Measurements from ENCODE around the gene DYNC2H1.
"Not testable (repeated sequence)": the region's sequence is repeated elsewhere in the genome, so short reads cannot be mapped to it uniquely, and the experiment has no call there.

DYNC2H1 gene

DNA sequence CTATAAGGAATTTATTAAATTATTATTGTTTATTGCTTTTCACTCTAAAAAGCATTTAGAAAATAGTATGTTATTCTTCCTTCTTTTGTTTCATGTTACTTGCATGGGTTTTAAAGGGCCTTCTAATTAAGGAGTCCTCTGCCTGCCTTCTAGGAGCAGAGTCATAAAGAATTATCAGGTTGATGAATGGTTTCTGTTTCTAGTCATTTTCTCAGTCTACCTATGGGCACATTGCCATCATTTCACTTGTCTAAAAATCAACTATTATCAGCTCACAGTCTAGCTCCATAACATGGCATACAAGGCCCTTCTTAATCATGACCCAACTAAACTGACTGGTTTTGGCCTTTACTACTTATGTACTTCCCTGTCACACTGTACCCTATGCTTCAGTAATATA, 16.2 kb downstream of the DYNC2H1 start:
- DNase-seq: no peak

GRCh38 chr11:103141986-103142385, 32.8 kb downstream of the DYNC2H1 start:
- not testable (repeated sequence) for DNase-seq

DNA sequence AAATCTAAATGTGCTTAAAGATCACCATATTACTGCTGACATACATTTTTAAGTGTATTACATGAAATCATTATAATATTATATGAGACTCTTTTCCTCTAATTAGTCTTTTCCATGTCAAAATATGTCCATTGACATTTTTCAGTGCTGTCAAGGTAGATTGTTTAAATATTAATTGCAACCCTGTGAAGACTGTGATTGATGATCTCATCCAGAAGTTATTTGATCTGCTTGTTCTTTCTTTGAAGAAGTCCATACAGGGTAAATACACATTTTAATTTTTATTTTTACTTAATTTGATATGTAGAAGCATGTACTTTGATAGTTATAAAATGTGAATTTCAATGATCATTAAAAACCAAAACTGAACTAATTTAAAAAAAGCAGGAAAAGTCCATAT, 38.4 kb downstream of the DYNC2H1 start:
- no peak for DNase-seq

DNA sequence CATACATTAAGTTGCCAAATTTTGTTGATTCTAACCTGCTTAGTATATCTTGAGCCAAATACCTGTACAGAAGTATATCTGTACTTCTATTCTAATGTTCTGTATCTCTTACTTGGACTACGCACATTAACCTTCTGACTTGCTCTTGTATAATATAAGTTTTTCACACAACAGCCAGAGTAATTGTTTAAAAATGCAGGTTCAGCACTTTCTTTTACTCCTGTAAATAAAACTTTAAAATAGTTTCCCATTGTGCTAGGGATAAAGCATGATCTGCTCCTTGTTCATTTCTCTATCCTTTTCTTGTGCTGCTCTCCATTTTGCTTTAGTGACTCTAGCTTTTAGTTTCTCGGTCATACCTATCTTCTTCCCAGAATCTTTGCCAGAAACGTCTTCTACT, 48.3 kb downstream of the DYNC2H1 start:
- no peak for DNase-seq

DNA sequence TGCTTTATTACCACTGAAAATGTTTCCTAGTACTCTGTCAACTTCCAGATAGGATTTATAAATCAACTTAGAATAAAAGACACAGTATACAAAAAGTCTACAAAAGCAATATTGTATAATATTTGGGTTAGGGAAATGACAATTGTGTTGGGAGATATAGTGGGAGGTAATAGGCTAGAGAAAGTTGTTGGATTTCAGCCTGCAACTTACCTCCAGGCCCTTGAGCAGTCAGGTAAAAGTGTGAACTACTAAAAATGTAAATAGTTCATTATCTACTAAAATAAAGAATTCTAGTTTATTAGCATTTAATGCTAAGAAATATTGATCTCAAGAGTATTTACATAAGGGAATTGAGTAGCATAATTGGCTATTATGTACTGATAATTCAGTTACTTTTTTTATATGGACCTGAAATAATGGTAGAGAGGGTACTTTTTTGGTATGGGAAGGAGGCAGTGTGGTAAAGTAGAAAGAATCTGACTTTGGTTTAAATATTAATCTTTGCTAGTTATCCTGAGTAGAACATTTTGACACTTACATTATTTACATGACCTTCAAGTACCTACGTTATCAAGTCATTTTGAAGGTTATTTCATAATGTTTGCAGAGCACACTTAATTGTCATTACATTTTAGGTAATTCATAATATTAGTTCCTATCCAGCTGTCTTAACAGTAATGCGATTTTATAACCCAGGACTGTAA, 55.0 kb downstream of the DYNC2H1 start:
- DNase-seq: no peak

DNA sequence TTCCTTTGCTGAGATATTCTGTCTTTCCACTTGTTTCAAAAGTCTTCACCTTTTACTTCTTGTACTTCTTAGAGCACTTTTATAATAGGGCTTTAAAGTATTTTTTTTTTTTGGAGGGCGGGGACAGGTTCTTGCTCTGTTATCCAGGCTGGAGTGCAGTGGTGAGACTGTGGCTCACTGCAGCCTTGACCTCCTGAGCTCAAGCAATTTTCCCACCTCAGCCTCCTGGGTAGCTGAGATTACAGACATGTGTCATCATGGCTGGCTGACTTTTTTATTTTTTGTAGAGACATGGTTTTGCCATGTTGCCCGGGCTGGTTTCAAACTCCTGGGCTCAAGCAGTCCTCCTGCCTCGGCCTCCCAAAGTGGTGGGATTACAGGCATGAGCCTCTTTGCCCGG, 57.9 kb downstream of the DYNC2H1 start:
- DNase-seq: no peak

DNA sequence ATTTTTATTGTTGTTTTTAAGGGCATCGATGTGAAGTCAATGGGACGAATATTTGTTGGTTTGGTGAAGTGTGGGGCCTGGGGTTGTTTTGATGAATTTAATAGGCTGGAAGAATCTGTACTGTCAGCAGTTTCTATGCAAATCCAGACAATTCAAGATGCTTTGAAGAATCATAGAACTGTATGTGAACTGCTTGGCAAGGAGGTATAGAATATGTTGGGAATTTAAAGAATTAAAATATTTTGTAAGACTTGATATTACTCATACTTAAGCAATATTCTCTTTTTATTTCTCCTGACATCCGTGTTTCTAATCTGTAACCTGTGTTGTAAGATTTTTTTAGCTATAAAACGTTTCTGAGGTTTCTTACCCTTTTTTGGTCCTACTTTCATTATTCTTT, 61.6 kb downstream of the DYNC2H1 start:
- no peak for DNase-seq

DNA sequence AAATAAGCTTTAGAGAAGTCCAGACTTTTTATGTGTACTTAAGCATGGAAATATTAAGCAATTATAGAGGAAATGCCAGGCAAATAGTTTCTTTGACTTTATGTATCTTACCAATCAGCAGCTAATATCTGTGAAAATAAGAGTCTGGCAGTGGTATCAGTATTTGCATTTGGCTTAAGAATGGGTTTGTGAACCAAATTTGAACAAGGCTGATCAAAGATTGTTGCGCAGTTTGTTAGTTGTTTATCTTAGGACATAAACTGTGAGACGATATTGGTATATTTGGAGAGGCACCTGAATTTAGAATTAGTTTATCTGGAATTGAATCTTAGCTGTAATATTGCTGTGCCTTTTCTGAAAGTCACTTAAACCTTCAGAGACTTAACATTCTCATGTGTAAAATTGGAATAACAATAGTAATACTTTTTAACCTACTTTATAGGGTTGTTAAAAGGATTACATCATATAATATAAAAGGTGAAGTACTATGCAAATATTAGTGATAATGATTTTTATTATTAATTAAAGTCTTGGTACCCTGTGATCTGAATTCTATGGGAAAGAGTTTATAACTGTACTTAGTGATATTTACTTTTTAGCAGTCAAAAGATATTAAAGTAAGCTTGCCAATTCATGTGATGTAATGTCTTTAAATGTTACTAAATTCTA, 66.4 kb downstream of the DYNC2H1 start:
- no peak for DNase-seq

DNA sequence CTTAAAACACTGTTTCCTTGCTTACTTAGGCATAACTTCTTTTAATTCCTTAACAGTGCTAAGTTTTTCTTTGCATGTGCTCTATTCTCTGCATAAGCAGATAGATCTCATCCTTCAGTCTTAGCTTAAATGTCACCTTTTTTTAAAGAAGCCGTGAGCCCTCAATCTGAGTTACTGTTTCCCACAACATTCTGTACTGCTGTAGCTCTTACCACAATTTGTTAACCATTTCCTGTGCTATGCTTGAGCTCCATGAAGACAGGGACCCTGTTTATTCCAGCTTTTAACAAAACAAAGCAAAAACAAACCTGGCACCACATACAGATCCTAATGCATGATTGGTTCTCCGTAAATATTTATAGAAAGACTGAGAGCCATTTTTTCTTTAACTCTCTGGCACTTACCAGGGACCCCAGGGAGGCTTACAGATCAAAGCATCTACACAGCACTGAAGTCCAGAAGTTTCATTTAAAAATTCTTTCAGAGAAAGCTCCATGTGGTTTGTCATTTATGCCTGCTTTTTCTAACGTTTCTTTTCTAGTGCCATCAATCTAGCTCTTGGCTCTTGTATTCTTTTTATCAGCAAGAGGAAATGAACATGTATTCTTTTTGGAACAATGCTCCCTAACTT, 74.9 kb downstream of the DYNC2H1 start:
- no peak for DNase-seq

DNA sequence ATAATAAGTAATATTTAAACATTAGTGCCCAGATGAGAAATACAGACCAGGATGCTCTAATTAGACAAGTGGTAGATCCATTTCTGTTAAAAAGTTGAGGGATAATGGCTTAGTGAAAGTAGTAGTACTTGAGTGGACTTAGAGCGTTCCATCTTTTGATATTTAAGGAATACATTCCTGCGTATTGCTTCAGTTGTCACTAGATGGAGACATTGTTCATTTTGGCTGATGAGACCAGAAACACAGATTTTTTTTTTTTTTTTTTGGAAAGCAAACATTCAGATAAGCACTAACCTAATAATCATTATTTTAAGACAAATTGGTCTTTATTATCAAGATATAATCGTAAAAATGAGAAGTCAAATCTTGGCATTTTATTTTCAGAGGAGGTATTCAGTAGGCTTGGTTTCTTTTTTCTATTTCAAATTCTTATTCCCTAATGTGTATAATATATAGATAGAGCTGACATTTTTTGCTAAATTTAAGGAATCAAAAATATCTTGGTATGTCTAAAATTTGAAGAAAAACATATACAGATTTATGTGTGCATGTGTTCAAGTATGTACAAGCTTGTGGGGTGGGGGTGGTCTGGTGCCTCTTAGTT, 92.9 kb downstream of the DYNC2H1 start:
- DNase-seq: no peak

DNA sequence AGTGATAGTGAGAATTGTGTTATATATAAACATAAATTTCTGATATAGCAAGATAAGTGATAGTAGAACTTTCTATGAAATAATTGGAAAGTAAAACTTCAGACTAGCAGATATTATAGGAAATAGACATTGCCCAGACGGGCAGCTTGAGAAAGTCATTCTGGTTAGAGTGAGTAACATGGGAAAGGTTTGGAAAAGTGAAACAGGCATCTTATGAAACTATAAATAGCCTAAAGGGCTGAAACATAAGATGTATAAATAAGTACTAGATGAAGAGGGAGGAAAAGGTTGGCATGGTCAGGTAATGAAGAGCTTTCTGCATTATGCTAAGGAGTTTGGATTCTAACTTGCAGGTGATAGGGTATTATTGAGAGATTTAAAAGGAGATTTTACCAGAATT, 101.3 kb downstream of the DYNC2H1 start:
- DNase-seq: no peak

GRCh38 chr11:103215812-103216211, 106.6 kb downstream of the DYNC2H1 start:
- no peak for DNase-seq

- no peak for DNase-seq
These were observed 110.9 kb downstream of the DYNC2H1 start for GRCh38 chr11:103220133-103220532.

DNA sequence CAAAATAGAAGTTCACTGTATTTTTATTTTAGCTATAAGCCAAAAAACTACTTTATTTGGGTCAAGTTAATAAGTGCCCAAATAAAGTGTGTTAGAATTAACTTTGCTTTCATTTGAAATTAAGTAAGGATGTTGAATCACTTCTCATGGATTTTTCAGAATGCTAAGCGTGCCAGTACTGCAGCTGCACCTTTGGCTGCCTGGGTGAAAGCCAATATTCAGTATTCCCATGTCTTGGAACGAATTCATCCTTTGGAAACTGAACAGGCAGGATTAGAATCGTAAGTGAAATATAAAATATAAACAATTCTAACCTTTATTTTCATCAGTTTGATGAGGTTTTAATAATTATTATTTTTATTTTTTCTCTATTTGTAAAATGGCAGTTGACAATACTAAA, 113.6 kb downstream of the DYNC2H1 start:
- no peak for DNase-seq

DNA sequence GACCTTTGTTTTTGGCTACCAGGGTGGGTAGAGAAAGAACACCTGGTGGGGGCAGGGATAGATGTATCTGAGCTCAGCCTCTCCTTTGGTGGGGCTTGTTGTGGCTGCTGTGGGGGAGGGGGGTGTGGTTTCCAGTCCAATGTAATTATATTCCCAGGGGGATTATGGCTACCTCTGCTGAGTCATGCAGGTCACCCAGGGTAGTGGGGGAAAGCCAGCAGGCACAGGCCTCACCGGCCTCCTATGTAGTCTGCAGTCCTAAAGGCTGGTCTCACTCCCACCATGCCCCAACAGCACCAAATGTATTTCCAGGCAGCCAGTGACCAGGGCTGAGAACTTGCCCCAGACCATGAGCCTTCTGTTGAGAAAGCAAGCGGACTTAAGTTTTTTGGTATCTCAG, 119.6 kb downstream of the DYNC2H1 start:
- no peak for DNase-seq

- no peak for DNase-seq
These were observed 125.7 kb downstream of the DYNC2H1 start for GRCh38 chr11:103234974-103235373.

DNA sequence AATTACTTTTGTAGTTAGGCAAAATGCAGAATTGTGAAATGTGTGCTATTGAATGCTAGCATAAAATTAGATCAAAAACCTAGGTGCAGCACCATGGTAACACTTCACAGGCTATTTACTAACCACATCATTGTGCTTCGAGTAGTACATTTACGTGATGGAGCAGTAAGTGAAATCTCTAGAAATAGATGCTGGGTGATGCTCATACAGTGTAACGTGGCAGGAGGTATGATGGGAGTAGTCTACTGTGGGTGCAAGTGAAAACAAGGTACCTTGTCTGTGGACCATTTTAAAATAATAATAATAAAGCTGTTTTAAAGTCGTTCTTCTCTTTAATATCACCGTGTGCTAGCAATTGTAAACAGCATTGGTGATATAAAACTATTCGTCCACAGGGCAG, 132.3 kb downstream of the DYNC2H1 start:
- DNase-seq: no peak

- DNase-seq: no peak
These were observed 144.9 kb downstream of the DYNC2H1 start for GRCh38 chr11:103254123-103254522.

GRCh38 chr11:103257360-103257759, 148.1 kb downstream of the DYNC2H1 start:
- no peak for DNase-seq

DNA sequence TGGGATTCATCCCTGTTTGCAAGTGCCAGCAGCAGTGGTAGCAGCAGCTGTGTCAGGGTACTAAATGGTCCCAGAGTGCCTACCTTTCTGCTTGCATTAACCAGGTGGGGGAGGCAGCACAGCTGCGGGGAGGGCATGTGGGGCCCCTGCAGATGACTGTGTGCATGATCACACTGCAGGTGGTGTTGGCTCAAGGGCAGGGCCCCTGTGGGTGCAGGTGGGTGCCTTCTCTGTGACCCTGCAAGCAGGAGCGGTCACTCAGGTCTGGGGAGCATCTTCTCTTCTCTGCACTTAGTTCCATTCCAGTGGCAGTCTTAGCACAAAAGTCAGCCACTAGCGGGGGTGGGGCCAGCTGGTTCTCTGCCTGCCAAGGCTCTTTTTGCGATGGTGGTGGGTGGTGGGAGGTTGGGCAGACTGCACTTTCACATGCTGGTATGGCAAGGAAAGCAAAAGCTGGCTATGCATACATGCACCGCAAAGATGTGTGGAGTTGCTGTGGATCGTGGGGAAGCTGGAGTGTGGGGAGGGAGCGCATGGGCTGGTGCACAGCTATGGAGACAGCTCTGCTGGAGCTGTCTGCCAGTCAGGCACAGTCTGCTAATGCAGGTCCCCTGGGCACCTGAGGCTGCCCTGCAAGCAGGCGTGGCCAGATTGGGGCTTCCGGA, 157.1 kb downstream of the DYNC2H1 start:
- DNase-seq: no peak

- DNase-seq: no peak
These were observed 163.7 kb downstream of the DYNC2H1 start for GRCh38 chr11:103272876-103273275.

DNA sequence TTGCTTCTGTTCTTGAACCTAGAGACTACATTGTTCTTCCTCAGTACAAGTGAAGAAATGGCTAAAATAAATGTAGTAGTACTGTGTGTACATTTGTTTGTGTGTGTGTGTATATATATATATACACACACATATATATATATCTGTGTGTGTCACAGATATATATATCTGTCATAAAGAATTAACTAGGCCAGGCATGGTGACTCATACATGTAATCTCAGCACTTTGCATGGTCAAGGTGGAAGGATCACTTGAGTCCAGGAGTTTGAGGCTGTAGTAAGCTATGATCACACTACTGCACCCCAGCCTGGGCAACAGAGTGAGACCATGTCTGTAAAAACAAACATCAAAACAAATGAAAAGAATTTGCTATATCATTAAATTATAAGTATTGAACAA, 164.8 kb downstream of the DYNC2H1 start:
- DNase-seq: no peak

- no peak for DNase-seq
These were observed 170.6 kb downstream of the DYNC2H1 start for GRCh38 chr11:103279821-103280220.

Measured in NCI-H510A (cell line).